Osteoblast (primary cell): ENCODE data around the gene CARD14. TPM values are rescaled to one million over a fixed set of nuclear protein-coding genes. Genes with fewer than 3 reads are reported as not detected.
A peak's percentile ranks its signal among the peaks of the same experiment; 100 is the strongest.

Experiments used
- DNase-seq: peaks from one replicate; pipeline ENCODE4 v3.0.0; 2011; ENCODE audit warnings: low spot score, mixed read lengths; ENCODE audit not compliant: insufficient read length; ENCODE audit errors: missing footprints
- H2AFZ ChIP-seq: 2 replicates; pipeline ENCODE4 v1.6.0; 2011; ENCODE audit warnings: mild to moderate bottlenecking, low read length
- H3K27ac ChIP-seq: 2 replicates; pipeline ENCODE4 v1.5.1; 2011; ENCODE audit warnings: mild to moderate bottlenecking, low read depth, low read length, moderate library complexity
- H3K27me3 ChIP-seq: 2 replicates; pipeline ENCODE4 v1.6.0; 2012; ENCODE audit warnings: mild to moderate bottlenecking, control low read depth, inconsistent platforms, low read length, moderate library complexity; ENCODE audit not compliant: insufficient read depth
- H3K36me3 ChIP-seq: 2 replicates; pipeline ENCODE4 v1.5.1; 2011; ENCODE audit warnings: mild to moderate bottlenecking, low read length, control low read depth, moderate library complexity; ENCODE audit not compliant: insufficient read depth
- H3K4me1 ChIP-seq: 2 replicates; pipeline ENCODE4 v1.5.1; 2011; ENCODE audit warnings: mild to moderate bottlenecking, low read length, control low read depth, moderate library complexity; ENCODE audit not compliant: insufficient read depth
- H3K4me2 ChIP-seq: 2 replicates; pipeline ENCODE4 v1.6.0; 2011; ENCODE audit warnings: mild to moderate bottlenecking, low read length; ENCODE audit not compliant: insufficient read depth
- H3K4me3 ChIP-seq: fragments of 200-600 bp; sonication (generic); 3 replicates; pipeline ENCODE4 v1.5.1; 2012; ENCODE audit warnings: mild to moderate bottlenecking, low read length, inconsistent platforms; ENCODE audit not compliant: insufficient read depth
- H3K79me2 ChIP-seq: 2 replicates; pipeline ENCODE4 v1.6.0; 2012; ENCODE audit warnings: mild to moderate bottlenecking, low read length, control low read depth, inconsistent platforms; ENCODE audit not compliant: insufficient read depth
- H3K9me3 ChIP-seq: 2 replicates; pipeline ENCODE4 v1.5.1; 2011; ENCODE audit warnings: low read depth, low read length, control low read depth
- H4K20me1 ChIP-seq: 2 replicates; pipeline ENCODE4 v1.6.0; 2012; ENCODE audit warnings: mild to moderate bottlenecking, low read length, control low read depth; ENCODE audit not compliant: insufficient read depth
- total RNA-seq: library from RNA; depleted of rRNA; stranded (reverse); fragments of >200 nt; gene quantifications from 2 replicates; pipeline ENCODE4 v1.2.3, GENCODE V29; 2012
- TF ChIP-seq, protein P1 (sequence below): IDR thresholded peaks from 2 replicates; pipeline ENCODE4 v1.5.1; 2011; ENCODE audit warnings: mild to moderate bottlenecking, low read depth, low read length, moderate library complexity; ENCODE audit errors: extremely low read depth

Gene CARD14
- total RNA-seq, 1 donor = not detected

DNA sequence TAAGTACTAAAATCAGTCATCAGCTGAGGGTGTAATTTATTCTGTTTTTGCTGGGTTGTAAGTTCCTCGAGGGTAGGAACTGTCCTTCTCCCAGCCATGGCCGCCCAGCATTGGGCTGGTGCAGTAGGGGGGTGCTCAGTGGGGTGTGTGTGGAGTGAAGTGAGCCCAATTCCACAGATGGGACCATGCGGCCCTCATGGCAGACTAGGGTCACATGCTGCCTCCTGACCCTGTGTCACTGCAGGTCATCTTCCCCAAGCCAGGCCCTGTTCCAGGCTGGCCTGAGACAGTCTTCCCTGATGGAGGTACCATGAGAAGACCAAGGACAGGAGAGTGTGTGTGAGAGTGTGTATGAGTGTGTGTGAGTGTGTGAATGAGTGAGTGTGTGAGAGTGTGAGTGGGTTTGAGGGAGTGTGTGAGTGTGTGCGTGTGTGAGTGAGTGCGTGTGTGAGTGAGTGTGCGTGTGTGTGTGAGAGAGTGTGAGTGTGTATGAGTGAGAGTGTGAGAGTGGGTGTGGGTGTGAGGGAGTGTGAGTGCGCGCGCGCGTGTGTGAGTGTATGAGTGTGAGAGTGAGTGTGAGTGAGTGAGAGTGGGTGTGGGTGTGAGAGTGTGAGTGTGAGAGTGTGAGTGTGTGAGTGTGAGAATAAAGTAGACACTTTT, 54.1 kb downstream of the CARD14 start:
- H3K9me3 ChIP-seq = no peaks in the 10 kb centered on the region
- no peak for DNase-seq
- H3K27me3 ChIP-seq = no peaks in the 10 kb centered on the region
- H3K27ac ChIP-seq = no peak overlapping the region
- H3K4me2 ChIP-seq = no peak overlapping the region
- no peaks in the 10 kb centered on the region for H3K36me3 ChIP-seq
- no peak overlapping the region for H2AFZ ChIP-seq
- TF ChIP-seq, protein P1, sequence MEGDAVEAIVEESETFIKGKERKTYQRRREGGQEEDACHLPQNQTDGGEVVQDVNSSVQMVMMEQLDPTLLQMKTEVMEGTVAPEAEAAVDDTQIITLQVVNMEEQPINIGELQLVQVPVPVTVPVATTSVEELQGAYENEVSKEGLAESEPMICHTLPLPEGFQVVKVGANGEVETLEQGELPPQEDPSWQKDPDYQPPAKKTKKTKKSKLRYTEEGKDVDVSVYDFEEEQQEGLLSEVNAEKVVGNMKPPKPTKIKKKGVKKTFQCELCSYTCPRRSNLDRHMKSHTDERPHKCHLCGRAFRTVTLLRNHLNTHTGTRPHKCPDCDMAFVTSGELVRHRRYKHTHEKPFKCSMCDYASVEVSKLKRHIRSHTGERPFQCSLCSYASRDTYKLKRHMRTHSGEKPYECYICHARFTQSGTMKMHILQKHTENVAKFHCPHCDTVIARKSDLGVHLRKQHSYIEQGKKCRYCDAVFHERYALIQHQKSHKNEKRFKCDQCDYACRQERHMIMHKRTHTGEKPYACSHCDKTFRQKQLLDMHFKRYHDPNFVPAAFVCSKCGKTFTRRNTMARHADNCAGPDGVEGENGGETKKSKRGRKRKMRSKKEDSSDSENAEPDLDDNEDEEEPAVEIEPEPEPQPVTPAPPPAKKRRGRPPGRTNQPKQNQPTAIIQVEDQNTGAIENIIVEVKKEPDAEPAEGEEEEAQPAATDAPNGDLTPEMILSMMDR = no peak
- H3K4me1 ChIP-seq = peaks cover 11% of the 10 kb centered on the region
- no peak overlapping the region for H3K4me3 ChIP-seq
- H4K20me1 ChIP-seq = peaks cover 8% of the 10 kb centered on the region
- H3K79me2 ChIP-seq = peaks cover 15% of the 10 kb centered on the region

DNA sequence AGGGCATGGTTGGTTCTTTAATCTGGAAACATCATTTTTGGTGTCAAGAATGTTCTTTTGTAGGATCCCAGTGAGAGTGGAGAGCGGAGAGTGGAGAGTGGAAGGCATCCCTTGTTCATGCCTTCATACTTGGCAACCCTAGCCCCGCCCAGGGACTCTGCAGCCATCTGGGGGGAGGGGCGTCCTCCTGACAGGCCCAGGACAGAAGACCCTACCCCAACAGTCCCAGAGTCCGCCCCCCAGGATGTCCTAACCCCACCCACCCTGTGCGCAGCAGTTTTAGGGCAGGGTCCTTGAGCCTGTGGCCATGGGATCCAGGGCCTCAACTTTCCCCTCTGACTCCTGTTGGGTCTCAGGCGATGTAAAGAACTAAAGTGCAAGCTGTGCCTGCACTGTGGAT, 54.9 kb downstream of the CARD14 start:
- Histone ChIP-seq H3K4me1 (peaks cover 3% of the 10 kb centered on the region), H3K4me2 (no peak overlapping the region), H3K79me2 (peaks cover 9% of the 10 kb centered on the region), H3K36me3 (no peaks in the 10 kb centered on the region), H3K27me3 (no peaks in the 10 kb centered on the region), H2AFZ (no peak overlapping the region), H3K27ac (no peak overlapping the region), H4K20me1 (peaks cover 5% of the 10 kb centered on the region), H3K4me3 (no peak overlapping the region), H3K9me3 (no peaks in the 10 kb centered on the region)
- peak; percentile 80 for DNase-seq
- TF ChIP-seq, protein P1 = no peak

DNA sequence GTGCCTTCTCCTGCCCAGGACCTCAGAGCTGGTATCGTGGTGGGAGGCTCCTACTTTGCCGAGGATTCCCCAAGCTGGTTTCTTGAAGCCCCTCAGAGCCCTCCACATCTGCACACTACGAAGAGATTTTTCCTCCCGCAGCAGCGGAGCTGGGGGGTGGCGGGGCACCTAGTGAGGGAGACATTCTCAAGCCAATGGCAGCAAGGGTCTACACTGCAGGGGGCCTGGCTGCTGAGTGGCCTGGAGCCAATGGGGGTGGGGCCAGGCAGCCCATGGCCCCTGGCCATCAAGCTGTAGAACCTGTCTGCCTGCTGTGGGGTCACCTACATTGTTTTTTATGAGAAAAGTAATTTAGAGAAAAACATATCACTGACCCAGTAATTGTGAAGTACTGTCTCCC, 55.4 kb downstream of the CARD14 start:
- no peaks in the 10 kb centered on the region for H3K4me1 ChIP-seq
- peaks cover 2% of the 10 kb centered on the region for H3K36me3 ChIP-seq
- H3K79me2 ChIP-seq = peaks cover 5% of the 10 kb centered on the region
- no peak overlapping the region for H3K4me3 ChIP-seq
- no peak overlapping the region for H2AFZ ChIP-seq
- no peak overlapping the region for H3K27ac ChIP-seq
- TF ChIP-seq, protein P1 = no peak
- no peak overlapping the region for H3K4me2 ChIP-seq
- no peak for DNase-seq
- no peaks in the 10 kb centered on the region for H3K27me3 ChIP-seq
- no peaks in the 10 kb centered on the region for H3K9me3 ChIP-seq
- peaks cover 5% of the 10 kb centered on the region for H4K20me1 ChIP-seq

DNA sequence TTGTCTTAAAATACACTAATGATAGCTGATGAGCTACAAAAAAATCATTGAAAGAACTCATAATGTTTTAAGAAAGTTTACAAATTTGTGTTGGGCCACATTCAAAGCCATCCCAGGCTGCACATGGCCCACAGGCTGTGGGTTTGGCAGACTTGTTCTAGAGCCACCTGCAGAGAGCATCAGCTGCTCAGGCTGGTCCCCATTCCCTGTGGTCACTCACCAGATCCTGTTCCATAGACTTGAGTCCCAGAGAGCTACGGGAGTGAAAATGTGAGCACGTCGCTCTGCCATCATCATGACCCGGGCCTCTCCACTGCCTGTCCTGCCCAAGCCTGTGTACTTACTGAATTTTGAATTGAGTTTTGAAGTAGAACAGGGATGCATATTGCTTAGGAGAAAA, 57.3 kb downstream of the CARD14 start:
- Histone ChIP-seq H4K20me1 (peaks cover 5% of the 10 kb centered on the region), H3K27ac (no peak overlapping the region), H3K4me1 (no peaks in the 10 kb centered on the region), H3K4me2 (no peak overlapping the region), H3K9me3 (no peaks in the 10 kb centered on the region), H3K4me3 (no peak overlapping the region), H2AFZ (no peak overlapping the region), H3K79me2 (no peaks in the 10 kb centered on the region), H3K36me3 (peaks cover 5% of the 10 kb centered on the region), H3K27me3 (no peaks in the 10 kb centered on the region)
- DNase-seq = no peak
- TF ChIP-seq, protein P1 = no peak
